HG03175 (cell line): ENCODE measurements around the gene TMEM25.
"Not testable (repeated sequence)": the region's sequence is repeated elsewhere in the genome, so short reads cannot be mapped to it uniquely, and the experiment has no call there.

ENCODE experiments used
- ATAC-seq: cut with Tn5 transposase; IDR thresholded peaks from one replicate; pipeline ENCODE4 v1.9.1; 2021; ENCODE audit warnings: mild to moderate bottlenecking, moderate library complexity; ENCODE audit not compliant: unreplicated experiment

TMEM25 gene

DNA sequence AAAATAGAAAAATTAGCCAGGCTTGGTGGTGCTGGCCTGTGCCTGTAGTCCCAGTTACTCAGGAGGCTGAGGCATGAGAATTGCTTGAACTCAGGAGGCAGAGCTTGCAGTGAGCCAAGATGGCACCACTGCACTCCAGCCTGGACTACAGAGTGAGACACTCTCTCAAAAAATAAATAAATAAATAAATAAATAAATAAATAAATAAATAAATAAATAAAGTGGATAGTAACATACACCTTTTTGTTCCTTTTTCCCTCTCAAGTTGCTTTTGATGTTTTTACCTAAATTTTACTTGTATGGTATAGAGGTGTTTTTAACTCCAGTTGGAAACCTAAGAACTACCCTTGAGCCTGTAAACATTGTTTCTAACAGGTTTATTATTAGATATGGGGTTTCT lies 47.0 kb downstream of the TMEM25 start:
- not testable (repeated sequence) for ATAC-seq

- no peak for ATAC-seq
Measured at GRCh38 chr11:118581057-118581456, 50.1 kb downstream of the TMEM25 start.
